AG08395 (cell line): Measurements from ENCODE around the gene PAX5.

ENCODE experiments used
- DNase-seq: peaks from one replicate; pipeline ENCODE4 v3.0.0; 2012; ENCODE audit warnings: mixed read lengths, low spot score

The PAX5 gene

DNA sequence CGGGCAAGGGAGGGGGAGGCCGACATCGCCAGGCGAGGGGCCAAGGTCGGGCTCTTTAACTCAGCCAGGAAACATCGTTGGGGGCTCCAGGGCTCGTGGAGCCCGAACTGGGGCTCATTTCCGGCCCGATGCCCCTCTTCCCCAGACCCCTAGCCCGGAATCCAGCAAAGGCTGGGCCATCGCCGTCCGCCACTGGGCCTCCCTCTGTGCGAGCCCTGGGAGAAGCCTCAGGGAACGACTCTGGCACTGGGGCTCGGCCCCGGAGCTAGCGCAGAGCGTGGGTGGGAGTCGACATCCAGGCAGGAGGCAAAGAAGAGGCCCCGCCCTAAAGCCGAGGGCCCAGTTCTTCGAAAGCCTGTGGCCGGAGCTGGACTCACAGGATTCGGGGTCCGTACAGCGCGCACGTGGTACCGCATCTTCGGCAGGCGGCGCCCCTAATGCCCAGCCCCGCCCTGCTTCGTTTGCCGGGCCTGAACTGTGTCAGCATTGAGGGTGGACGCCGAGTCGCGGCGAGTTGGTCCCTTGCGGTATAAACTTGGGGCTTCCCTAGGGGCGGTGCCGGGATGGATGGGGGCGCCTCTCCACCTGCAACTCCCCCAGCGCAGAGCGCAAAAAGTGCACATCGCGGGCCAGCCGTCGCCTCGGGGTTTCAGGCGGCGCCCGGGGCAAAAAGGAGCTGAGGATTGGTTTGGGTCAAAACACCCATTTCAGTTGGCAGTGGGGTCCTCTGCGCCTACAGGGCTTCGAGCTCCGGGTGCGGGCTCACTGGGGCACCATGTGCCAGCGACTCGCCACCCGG, 3.6 kb upstream of the PAX5 start:
- no peak for DNase-seq

DNA sequence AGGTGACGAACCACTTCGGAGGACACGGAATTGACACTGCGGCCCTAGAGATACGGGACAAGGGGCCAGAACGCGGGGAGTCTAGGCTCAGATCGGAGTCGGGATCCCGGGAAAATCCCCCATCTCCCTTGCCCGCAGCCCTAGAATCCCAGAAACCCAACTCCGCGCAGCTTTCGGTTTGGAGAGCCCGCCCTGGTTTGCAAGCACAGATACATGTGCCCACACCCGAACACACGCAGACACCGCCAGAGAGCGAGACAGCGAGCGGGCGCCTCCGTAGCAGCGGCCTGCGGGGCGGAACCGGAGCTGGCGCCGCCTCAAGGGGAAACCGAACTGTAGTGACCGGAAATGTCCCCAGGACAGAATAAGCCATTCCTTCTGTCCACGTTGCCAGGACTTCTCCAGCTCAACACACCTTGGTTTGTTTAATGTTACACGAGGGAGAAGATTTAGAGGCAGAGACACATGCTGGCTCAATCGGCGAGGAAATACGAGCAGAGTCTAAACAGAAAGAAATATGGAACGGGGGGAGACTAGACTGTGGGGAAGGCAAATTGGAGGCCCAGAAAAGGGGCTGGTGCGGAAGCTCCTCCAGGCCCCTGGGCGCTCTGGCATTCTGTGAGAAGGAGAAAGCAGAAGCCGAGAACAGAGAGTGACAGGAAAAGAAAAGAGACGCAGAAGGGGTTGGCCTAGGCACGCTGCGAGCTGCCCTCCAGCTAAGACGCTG, 2.9 kb upstream of the PAX5 start:
- DNase-seq = peak; percentile 26

DNA sequence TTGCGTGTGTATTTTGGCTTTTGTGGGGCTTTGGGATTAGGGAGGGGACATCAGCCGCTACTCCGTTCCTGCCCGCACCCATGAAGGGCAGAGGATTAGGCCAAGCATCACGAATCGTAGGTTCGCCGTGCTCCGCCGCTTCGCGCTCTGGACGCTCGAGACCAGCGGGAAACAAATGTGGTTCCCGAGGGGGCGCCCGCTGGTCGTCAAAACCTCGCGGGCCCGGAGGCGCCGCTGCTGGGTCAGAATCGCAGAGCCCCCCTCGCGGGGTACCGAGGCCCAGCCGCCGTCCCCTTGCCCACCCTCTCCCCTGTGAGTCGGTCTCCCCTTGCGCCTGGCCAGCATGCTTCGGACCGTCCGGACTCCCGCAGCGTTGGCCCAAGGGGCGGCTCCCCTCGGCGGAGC, 2.3 kb upstream of the PAX5 start:
- no peak for DNase-seq

DNA sequence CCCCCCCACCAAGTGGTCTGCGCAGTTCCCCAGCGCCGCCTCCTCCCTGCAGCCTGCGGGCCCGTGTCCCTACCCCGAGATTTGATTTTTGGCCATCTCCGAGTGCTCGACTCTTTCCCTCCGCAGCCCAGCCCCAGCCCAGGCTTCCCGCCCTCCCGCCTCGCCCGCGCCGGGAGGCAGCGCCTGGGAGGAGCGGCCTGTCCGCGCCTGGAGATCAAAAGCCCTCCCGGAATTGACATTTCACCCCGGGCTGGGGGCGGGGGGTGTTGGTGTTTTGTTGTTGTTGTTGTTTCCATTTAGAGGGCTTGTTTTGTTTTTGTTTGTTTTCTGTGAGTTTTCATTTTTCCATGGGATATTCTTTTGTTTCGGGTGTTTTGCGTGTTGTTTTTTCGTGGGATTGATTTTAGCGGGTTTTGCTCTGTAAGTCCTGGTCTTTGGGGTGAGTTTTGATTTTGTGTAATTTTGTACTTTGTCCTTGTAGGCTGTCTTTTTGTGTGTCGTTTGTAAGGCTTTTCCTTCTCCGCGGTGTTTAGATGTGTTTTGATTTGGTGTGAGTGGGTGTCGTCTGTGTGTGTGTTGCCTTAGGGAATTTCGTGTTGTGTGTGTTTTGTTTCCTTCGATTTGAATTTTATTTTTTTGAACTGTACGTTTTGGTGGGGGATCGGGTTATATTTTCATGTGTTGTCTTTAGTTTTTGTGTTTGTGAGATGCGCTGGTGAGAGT, 1.7 kb upstream of the PAX5 start:
- DNase-seq = no peak

DNA sequence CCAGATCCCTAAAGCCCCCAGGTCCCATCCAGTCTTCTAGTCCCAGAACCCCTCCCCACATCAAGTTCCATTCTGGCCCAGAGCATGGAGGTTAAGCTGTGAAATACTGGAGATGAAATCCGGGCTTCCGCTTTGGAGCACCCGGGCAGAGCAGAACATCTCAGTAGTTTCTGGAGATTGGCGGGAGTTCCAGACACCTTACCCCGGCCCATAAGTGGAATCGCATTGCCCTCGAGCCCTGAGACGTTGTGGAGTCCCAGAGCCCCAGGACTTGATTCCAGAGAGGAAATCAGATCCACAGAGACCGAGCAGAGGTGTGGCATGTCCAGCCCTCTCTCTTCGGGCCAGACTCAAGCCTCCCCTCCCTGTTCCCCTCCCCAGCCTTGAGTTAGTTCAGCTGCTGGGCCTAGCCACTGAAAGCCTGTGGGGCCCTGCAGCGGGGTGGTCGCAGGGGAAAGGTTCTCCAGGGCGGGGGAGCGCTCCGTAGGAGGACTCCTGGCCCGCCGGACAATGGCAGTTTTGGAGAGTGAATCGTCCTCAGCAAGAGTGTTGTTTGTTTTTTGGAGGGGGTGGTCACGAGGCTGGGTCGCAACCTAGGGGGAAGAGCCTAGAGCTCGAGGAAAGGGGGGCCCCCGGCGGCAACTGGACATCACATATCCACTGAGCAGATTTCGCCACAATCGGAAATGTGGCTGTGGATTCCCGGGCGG, 1.0 kb upstream of the PAX5 start:
- DNase-seq = no peak

DNA sequence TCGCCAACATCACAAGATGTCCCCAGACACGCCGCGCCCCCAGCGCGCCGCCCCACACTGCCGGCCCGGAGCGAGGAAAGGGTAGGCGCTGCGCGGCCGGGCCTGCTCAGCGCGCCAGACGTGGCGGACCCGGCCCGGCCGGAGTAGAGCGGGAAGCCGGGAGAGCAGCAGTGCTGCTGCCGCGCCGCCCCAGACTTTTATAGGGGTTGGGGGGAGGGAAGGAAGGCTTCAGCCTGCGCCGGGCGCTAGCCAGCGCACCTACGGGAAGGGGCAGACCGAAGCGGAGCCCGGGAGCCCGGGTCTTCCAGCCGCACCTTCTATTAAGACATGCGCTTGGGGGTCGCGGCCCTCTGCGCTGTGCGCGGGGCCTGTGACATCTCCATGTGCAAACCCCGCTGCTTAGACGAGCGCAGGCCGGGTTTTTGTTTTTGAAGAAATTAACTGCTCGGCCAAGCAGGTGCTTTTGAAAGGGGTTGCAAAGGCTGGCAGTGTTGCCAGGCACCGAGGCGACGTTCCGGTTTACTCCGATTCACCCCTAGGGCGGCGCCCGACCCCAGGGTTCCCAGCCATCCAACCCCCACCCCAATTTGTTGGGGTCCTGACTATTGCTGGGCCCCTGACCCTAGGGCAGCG, 353 bp upstream of the PAX5 start:
- DNase-seq = no peak

DNA sequence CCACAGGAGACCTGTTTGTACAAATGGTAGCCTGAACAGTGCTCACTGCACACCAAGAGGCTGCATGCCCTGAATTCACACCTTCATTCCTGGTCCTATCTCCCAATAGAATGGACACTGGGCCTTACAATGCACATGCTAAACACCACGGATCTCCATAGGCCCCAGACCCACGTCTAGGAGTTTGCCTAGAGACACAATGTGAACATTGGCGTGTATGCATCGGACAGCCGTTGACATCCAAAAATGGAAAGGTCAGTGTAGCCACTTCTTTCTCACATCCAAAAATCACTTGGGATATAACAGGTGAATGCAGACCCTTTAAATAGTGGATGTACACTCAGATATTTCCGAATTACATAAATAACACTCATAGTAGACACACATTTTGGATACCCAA, 927 bp downstream of the PAX5 start:
- no peak for DNase-seq

DNA sequence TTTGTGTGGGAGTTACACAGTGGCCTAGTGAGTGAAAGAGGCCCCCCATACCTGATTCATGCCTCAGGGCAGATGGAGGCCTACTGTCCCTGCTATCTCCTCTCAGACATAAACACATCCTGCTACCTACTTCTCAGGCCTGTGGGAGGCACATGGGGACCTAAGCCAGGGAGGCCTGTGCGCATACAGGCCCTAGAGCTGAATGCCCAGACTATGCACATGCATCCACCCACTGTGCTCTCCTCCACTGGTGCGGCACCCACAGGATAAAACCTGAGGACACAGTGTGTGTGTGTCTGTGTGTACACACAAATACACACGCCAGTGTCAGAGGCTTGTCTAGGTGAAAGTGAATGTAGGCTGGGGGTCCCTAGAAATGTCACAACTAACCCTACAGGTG, 1.4 kb downstream of the PAX5 start:
- no peak for DNase-seq

DNA sequence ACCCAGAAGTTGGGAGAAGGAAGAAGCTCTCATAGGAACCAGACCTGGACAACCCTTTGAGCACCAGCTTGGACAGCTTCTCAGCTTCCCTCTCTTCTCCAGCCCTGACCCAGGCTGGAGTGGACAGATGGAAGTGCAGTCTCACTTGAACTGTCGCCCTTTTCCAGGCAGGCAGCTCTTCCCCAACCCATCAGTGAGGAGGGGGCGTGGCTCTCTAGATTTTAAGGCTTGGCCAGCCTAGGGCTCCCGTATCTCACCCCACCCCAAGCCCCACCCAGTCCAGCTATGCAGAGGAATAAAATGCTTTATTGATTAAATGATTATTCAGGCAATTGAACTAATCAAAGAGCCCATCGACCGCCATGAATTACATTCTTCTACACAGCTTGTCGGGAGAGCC, 2.2 kb downstream of the PAX5 start:
- DNase-seq = no peak

DNA sequence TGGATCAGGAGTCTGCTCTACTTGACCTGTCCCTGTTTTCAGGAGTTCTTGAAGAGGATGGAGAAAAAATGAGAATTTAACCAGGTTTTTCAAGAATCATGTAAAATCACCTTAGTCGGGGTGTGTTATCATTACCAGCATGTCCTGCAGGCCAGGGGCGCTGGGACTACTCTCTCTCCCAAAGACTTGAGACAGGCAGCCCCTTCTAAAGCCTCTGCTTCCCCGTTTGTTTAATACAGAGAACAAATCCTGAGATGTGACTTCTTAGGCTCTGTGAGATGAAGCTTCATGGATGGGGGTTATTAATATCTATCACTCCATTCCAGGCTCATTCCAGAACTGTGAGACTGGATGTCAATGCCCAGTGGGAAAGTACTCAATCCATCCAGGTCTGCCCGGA, 3.0 kb downstream of the PAX5 start:
- DNase-seq = no peak

DNA sequence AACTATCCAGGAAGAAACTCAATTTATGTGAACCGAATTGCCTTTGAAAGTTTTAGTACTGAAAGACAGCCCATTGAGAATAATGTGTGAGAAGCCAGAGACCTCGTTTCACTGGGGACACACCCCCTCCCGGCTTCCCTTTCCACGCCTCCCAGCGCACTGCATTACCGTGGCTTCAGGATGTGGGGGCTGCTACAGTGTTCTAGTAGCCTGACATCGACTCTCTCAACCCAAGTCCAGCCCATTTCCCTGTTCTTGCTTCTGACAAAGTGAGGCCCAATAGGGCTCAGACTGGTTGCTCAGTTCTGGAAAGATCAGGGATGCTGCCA, 3.5 kb downstream of the PAX5 start:
- DNase-seq = no peak

DNA sequence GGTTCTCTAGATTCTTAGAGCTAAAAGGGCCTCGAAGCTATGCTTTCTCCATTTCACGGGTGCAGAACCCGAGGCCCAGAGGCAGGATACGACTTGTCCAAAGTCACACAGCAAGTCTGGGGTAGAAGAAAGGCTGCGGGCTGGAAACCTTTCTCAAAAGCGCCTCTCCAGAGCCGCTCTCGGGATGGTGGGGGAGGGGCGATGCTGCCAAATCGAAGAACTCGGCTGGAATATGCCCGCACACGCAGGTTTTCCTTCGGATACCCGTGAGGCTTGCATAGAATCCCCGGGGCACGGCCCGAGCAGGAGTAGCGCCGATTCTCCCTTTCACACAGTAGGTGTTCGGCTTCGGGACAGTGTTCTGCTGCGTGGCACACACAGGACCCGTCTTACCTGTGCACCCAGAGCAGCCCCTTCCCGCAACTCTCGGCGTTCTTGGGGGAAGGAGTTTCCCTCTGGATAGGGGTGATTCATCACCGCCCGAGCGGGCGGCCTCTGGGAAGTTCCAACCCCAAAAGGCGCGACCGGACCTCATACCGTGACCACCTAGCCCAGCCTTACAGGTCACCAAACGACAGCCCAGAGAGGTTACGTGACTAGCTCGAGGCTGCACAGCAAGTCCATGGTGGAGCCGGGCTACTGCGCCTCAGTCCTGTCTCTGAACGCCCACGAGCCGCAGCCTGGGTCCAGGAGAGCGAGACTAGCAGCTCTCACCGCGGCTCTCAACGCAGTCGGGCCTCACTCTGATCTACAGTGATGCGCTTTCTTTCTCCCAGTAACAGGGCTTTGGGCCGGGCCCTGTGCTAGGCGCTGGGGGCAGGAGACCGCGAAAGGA, 4.1 kb downstream of the PAX5 start:
- no peak for DNase-seq

DNA sequence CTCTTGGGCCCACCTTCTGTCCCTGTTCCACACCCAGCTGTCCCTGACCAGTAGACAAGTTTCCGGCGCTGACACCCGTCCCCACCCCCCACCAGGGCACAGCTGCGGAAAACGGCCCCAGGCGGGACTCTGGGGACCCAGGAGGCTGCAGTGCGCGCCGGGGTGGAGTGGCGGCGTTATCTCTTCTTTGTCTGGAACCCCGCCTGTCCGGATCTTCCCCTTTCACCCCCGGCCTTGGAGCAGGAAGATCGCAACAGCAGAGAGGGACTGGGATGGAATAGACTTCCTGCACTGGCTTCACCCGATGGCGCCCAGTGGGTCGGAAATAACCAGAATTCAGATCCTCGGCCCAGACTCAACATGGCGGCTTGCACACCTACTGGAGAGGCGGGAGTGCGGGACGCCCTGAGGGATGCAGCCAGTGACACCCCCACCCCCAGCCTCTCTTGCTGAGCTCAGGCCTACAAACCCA, 4.7 kb downstream of the PAX5 start:
- DNase-seq = no peak

DNA sequence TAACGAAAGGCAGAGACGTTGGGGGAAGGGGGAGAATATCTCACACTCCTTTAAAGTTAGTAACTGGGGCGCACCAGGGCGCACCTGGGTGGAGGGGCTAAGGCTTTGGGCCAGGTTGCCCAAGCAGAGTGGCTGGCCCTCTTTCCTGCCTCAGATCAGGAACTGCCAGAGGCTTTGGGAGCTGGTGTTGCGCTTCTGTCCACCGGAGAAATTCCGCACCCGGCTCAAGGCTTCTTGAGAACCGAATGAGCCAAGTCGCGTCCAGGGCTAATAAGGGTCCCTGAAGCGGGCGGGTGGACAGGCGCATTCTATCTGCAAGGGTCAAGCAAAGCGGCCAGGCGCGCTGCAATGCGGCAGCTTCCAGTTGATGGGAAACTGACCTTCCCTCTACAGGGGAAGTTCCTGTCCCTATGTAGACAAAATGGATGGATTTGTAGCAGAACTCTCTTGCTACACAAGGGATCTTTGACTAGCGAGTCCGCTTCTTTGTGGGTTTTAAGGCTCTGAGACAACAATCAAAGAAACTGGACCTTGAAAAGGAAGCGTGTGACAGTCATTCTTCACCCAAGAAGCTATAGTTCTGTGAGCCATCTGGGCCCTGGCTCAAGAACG, 5.5 kb downstream of the PAX5 start:
- no peak for DNase-seq

DNA sequence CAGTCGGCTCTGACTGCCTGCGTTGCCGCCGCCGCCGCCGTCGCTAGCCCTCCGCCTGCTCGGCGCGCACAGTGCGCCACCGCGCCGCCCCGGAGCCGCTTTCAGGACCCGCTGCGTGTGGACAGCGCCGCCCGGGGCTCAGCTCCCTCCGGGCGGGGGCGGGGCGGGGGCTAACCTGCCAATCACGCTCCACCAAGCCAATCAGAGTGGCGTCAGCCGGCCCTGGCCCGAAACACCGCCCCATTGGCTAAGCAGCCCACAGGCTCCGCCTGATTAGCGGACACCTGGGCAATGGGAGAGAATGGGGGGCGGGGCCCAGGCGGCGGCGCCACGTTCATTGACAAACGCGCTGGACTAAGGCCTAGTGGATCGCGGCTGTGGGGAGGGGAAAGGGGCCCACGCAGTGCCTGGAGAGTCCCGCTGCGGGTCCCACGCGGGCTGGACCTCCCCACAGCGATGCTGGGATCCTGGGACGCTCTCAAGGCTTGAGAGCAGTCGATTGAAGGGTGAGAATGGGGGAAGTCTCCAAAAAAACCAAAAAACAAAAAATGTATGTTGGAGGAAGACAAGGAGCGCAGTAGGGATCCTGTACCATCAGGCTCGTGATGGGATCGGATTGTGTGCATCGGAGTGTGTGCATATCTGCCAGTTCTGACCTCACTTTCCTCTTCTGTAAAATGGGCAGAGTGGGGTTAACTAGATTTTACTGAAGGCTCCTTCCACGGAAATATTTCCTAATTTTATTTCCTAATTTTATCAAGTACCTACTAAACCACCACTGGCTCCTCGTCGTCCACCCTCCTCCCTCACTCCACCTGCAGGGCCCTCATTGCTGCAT, 6.3 kb downstream of the PAX5 start:
- DNase-seq = peak; percentile 89

DNA sequence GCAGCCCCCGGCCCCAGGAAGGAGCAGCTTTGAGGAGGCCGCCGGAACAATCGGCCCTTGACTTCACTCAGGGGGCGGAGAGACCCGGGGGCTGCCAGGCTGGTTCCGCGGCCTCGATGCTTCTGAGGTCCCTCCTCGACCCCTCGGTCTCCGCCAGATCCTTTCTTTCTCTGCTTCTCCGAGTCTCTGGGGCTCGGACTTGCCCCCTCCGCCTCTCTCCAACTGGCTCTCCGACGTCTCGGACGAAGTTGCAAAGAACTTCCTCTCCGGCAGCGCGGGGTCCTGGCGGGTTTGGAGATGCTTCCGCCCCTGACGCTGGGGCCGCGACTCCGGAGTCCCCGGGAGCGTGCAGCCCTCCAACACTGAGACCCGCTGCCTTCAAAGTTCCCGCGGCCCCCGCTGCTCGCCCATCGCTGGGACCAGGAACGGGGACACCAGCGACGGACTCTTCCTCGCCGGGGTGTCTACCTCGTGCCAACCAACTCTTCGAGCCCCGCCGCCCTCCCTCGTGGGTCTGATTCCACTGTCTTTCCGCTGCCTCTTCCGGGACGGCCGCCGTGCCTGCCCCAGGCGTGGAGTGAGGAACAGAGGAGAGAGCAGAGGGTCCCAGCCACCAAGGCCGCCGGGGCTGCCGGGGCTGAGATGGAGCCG, 7.0 kb downstream of the PAX5 start:
- no peak for DNase-seq

DNA sequence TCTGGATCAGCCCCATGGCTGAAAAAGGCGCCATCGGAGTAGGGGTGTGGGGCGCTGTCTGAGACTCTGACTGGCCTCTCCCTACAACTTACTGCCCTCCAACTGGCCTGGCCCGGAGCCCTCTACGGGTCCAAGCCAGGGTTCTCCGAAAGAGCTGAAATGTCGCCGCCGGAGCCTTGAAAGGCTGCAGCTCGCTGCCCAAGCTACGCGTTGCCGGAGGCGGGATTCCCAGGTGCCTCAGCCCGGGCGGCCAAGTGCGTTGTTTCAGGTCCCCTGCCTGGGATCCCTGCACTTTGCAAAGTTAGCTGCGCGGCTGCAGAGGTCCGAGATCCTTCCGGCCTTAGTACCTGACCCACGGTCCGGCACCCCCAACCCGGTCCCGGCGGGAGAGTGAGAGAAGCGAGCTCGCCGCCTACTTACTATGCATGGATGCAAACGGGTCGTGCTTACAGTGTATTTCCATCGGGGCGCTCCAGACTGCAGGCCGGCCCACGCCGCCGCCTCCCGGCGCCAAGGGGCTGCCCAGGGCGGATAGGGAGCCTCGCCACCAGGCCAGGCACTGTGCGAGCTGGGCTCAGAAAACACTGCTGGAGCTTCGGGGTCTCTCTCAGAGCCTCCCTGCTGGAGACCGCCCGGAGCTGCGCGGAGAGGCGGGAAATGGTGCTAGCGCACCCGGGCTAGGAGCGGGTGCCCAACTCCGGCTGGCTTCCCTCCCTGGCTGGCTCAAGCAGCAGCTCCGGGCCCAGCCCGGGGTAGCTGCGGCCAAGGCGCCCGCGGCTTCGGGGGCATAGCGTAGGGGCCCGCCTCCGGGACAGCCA, 7.7 kb downstream of the PAX5 start:
- no peak for DNase-seq

DNA sequence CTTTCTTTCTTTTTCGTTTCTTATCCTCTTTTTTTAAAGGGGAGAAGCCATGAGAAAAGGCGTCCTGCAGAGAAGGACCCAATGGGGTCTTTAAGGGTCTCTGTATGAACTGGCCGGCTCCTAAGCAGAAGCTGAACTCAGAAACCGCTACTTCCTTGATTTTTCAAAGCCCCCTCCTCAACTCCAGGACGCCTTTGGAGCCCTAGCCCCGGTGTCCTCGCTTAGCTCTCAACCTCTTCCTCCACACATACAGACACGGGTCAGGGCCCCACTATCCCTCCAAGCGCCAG, 8.3 kb downstream of the PAX5 start:
- DNase-seq = no peak
